Esophagus muscularis mucosa (tissue), 4 donors: ENCODE results near the gene ARL15. TPM values are rescaled to one million over a fixed set of nuclear protein-coding genes. Genes with fewer than 3 reads are reported as not detected.

Experiments used
- DNase-seq: peaks from one replicate; pipeline ENCODE4 v3.0.0-alpha.2; 2017; ENCODE audit errors: extremely low spot score
- H3K27ac ChIP-seq, 4 donors: fragments of 200-600 bp; sonication (generic); replicated peaks in 1 of 4; 1 replicate in 3 of 4; 2 replicates in 1 of 4; pipeline ENCODE4 v1.5.1; 2016 to 2019; ENCODE audit warnings: mild to moderate bottlenecking in 1 of 4
- H3K27me3 ChIP-seq, 4 donors: fragments of 200-600 bp; sonication (generic); one replicate each; pipeline versions ENCODE4 v1.5.1 to v1.6.0; 2016 to 2019
- H3K36me3 ChIP-seq, 4 donors: fragments of 200-600 bp; sonication (generic); one replicate each; pipeline ENCODE4 v1.5.1; 2016 to 2019
- H3K4me1 ChIP-seq, 4 donors: fragments of 200-600 bp; sonication (generic); one replicate each; pipeline ENCODE4 v1.5.1; 2016 to 2019
- H3K4me3 ChIP-seq, 4 donors: fragments of 200-600 bp; sonication (generic); 1 replicate in 2 of 4; 2 replicates in 2 of 4; pipeline ENCODE4 v1.5.1; 2016 to 2019; ENCODE audit warnings: mild to moderate bottlenecking in 4 of 4, moderate library complexity in 1 of 4
- H3K9me3 ChIP-seq, 4 donors: fragments of 200-600 bp; sonication (generic); 1 replicate in 3 of 4; 2 replicates in 1 of 4; pipeline ENCODE4 v1.5.1; 2016 to 2019
- EP300 ChIP-seq: sonication (generic); formaldehyde crosslinking; IDR thresholded peaks from one replicate; pipeline ENCODE4 v1.6.1; 2017; ENCODE audit warnings: antibody characterized with exemption
- POLR2A ChIP-seq: fragments of 450-650 bp; IDR thresholded peaks from one replicate; pipeline ENCODE4 v1.6.1; 2017; ENCODE audit warnings: antibody characterized with exemption, moderate library complexity, mild to moderate bottlenecking, low read depth
- POLR2AphosphoS5 ChIP-seq, 2 donors: sonication (generic); formaldehyde crosslinking; IDR thresholded peaks; one replicate each; pipeline ENCODE4 v1.6.1; 2017; ENCODE audit warnings: antibody characterized with exemption in 2 of 2
- WGBS: methylation state at CpG from one replicate; pipeline ENCODE4 v1.1.5; 2018; 5-methylcytosine and 5-hydroxymethylcytosine counted together
- intact Hi-C: fragments of 100-400 bp; cut with DNase I; formaldehyde crosslinking; loops from one replicate; pipeline ENCODE4 v1.15.1; 2023
- total RNA-seq, 4 donors: library from RNA; depleted of rRNA; stranded (reverse); fragments of >200 nt; gene quantifications; one replicate each; pipeline versions ENCODE4 v1.1.0 to v1.2.1, GENCODE V29; 2016
- TF ChIP-seq, protein P1 (sequence below), 3 experiments: fragments of 200-600 bp in 2 of 3; fragments of 450-650 bp in 1 of 3; sonication (generic) in 2 of 3; IDR thresholded peaks; one replicate each; pipeline ENCODE4 v1.5.1; 2017 to 2019; ENCODE audit warnings: antibody characterized with exemption in 3 of 3, mild to moderate bottlenecking in 2 of 3, moderate library complexity in 1 of 3

ARL15 gene
- total RNA-seq, 4 donors from 2014 or later, result 11.6 to 21.6 (median 16.5) TPM

DNA sequence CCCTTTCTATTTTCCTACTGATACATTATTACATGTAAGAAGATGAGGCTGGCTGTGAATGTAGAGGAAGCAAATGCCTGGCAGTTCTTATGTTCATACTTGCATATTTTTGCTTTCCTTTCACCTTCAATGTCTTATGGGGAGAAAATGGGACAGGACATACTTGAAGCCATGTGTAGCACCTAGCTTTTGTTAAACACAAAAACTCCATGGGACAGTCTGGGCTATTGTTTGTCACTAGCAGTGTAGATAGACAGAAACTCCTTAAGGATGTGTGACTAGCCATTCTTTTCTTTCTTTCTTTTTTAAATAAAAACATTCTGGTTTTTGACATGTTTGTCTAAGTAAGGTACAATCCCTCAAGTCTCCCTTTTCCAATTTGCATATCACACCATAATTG, 122.7 kb downstream of the ARL15 start:
- H3K4me3 ChIP-seq, result no peak overlapping the region
- no peaks in the 10 kb centered on the region for H3K27me3 ChIP-seq
- peaks cover 0 to 10% (median 6%) of the 10 kb centered on the region in 4 donors for H3K4me1 ChIP-seq
- no peak for DNase-seq
- no peaks in the 10 kb centered on the region for H3K9me3 ChIP-seq
- no peaks in the 10 kb centered on the region for H3K36me3 ChIP-seq
- H3K27ac ChIP-seq, result no peak overlapping the region
- intact Hi-C loops, result no loop called here
- TF ChIP-seq EP300 (no peak), POLR2AphosphoS5 (IDR thresholded peaks at IDR 0.05) (no peak), POLR2A (no peak)
- TF ChIP-seq, protein P1, sequence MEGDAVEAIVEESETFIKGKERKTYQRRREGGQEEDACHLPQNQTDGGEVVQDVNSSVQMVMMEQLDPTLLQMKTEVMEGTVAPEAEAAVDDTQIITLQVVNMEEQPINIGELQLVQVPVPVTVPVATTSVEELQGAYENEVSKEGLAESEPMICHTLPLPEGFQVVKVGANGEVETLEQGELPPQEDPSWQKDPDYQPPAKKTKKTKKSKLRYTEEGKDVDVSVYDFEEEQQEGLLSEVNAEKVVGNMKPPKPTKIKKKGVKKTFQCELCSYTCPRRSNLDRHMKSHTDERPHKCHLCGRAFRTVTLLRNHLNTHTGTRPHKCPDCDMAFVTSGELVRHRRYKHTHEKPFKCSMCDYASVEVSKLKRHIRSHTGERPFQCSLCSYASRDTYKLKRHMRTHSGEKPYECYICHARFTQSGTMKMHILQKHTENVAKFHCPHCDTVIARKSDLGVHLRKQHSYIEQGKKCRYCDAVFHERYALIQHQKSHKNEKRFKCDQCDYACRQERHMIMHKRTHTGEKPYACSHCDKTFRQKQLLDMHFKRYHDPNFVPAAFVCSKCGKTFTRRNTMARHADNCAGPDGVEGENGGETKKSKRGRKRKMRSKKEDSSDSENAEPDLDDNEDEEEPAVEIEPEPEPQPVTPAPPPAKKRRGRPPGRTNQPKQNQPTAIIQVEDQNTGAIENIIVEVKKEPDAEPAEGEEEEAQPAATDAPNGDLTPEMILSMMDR (IDR thresholded peaks at IDR 0.05), result no peak

DNA sequence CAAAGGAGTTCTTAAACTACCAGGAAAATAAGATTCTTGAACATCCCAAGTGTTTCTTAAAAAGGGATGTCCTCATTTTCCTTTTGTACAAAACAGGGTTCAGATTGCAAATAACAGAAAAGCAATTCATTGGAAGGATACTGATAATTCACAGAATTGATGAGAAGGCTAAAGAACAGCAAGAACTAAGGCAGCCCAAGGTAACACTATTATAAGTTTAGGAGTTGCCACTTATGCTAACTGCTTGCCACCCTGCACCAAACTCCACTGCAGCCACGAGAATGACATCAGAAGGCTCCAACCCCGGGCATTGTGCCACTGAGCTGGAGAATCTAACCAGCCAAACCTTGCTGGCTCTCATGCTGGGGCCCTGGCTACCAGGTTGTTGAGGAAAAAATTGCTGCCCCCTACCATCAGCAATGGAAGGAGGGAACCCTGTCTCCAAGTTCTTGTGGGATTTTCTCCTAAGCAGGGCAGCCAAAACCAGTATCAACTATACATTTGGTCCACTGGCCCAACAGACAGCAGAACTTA, 123.4 kb downstream of the ARL15 start:
- no peak for DNase-seq
- Histone ChIP-seq H3K4me3 (no peak overlapping the region), H3K9me3 (no peaks in the 10 kb centered on the region), H3K27ac (no peak overlapping the region), H3K27me3 (no peaks in the 10 kb centered on the region), H3K36me3 (no peaks in the 10 kb centered on the region), H3K4me1 (peaks cover 0 to 10% (median 6%) of the 10 kb centered on the region in 4 donors)
- 93% methylated on average over 2 of the region's 2 CpGs for WGBS
- intact Hi-C loops, result no loop called here
- TF ChIP-seq, protein P1 (IDR thresholded peaks at IDR 0.05), result no peak
- no peak for TF ChIP-seq POLR2AphosphoS5 (IDR thresholded peaks at IDR 0.05)
- TF ChIP-seq POLR2A, result no peak
- TF ChIP-seq EP300, result no peak

- Histone ChIP-seq H3K27ac (no peak overlapping the region), H3K9me3 (no peaks in the 10 kb centered on the region), H3K36me3 (no peaks in the 10 kb centered on the region), H3K27me3 (no peaks in the 10 kb centered on the region), H3K4me1 (peaks cover 0 to 5% (median 4%) of the 10 kb centered on the region in 4 donors), H3K4me3 (no peak overlapping the region)
- WGBS, result 83% methylated on average over 8 of the region's 8 CpGs
- intact Hi-C loops, result no loop called here
- TF ChIP-seq POLR2A, result no peak
- no peak for TF ChIP-seq POLR2AphosphoS5 (IDR thresholded peaks at IDR 0.05)
- no peak for TF ChIP-seq EP300
- TF ChIP-seq, protein P1 (IDR thresholded peaks at IDR 0.05), result no peak
- DNase-seq, result no peak
Measured at GRCh38 chr5:54186108-54186507, 124.3 kb downstream of the ARL15 start.

- intact Hi-C loops, result no loop called here
- no peak for DNase-seq
- 86% methylated on average over 2 of the region's 2 CpGs for WGBS
- H3K27me3 ChIP-seq, result no peaks in the 10 kb centered on the region
- H3K27ac ChIP-seq, result no peak overlapping the region
- H3K36me3 ChIP-seq, result no peaks in the 10 kb centered on the region
- TF ChIP-seq POLR2AphosphoS5 (IDR thresholded peaks at IDR 0.05) (no peak), POLR2A (no peak), EP300 (no peak)
- TF ChIP-seq, protein P1 (IDR thresholded peaks at IDR 0.05), result no peak
- H3K4me1 ChIP-seq, result peaks cover 0 to 10% (median 4%) of the 10 kb centered on the region in 4 donors
- no peaks in the 10 kb centered on the region for H3K9me3 ChIP-seq
- H3K4me3 ChIP-seq, result no peak overlapping the region
Measured at GRCh38 chr5:54184806-54185205, 125.6 kb downstream of the ARL15 start.

- 87% methylated on average over 7 of the region's 7 CpGs for WGBS
Measured at GRCh38 chr5:54180630-54181031, 129.7 kb downstream of the ARL15 start.

More at GRCh38 chr5:54180630-54181031, 129.7 kb downstream of the ARL15 start:
- Histone ChIP-seq H3K9me3 (no peaks in the 10 kb centered on the region), H3K36me3 (no peaks in the 10 kb centered on the region), H3K27ac (no peak overlapping the region), H3K27me3 (no peaks in the 10 kb centered on the region), H3K4me3 (no peak overlapping the region), H3K4me1 (peaks cover 0 to 18% (median 17%) of the 10 kb centered on the region in 4 donors)
- no peak for DNase-seq
- TF ChIP-seq POLR2AphosphoS5 (IDR thresholded peaks at IDR 0.05) (no peak), EP300 (no peak), POLR2A (no peak)
- TF ChIP-seq, protein P1 (IDR thresholded peaks at IDR 0.05), result no peak
- intact Hi-C loops, result no loop called here
